ENCODE measurements around the gene ZNF726.
"Not testable (repeated sequence)": the region's sequence is repeated elsewhere in the genome, so short reads cannot be mapped to it uniquely, and the experiment has no call there.

GRCh38 chr19:23976631-23977030, 61.9 kb downstream of the ZNF726 start:
- TF ChIP-seq POLR2A (IDR thresholded peaks at IDR 0.05; ENCODE audit: low read depth, low read length); POLR2AphosphoS5 (IDR thresholded peaks at IDR 0.05; ENCODE audit: low read depth, low read length); PAX5 (IDR thresholded peaks at IDR 0.05; ENCODE audit: insufficient read depth, low read length, severe bottlenecking); POU2F2 (IDR thresholded peaks at IDR 0.05; ENCODE audit: low read depth, low read length): not testable (repeated sequence)
